CD4-positive, alpha-beta T cell (primary cell): ENCODE results near the gene ADTRP. TPM values are rescaled to one million over a fixed set of nuclear protein-coding genes. Genes with fewer than 3 reads are reported as not detected.
A peak's percentile ranks its signal among the peaks of the same experiment; 100 is the strongest.

Experiments used
- ATAC-seq: fragments of 200-7000 bp; cut with Tn5 transposase; one replicate; pipeline ENCODE4 v1.10.0; 2022; ENCODE audit warnings: mild to moderate bottlenecking; ENCODE audit not compliant: poor library complexity
- CTCF ChIA-PET: fragments of 350-600 bp; sonication (Branson Sonifier 250); formaldehyde crosslinking; loops from one replicate; lab custom pipeline; 2021; ENCODE audit warnings: antibody characterized with exemption, inconsistent platforms; lab: Charles Lee
- POLR2A ChIA-PET: fragments of 350-600 bp; sonication (Branson Sonifier 250); formaldehyde crosslinking; loops from one replicate; lab custom pipeline; 2021; ENCODE audit warnings: antibody characterized with exemption, inconsistent platforms; lab: Charles Lee
- DNase-seq, 14 experiments: peaks; one replicate each; pipeline ENCODE4 v3.0.0-alpha.2; 2013 to 2020; ENCODE audit warnings: mixed read lengths in 2 of 14
- H3K27ac ChIP-seq, 2 donors: one replicate each; pipeline versions ENCODE4 v1.5.1 to v1.7.0; 2013; ENCODE audit warnings: low read length in 2 of 2, low read depth in 1 of 2, mild to moderate bottlenecking in 1 of 2
- H3K27me3 ChIP-seq, 2 experiments: 1 replicate in 1 of 2; 2 replicates in 1 of 2; pipeline versions ENCODE4 v1.6.1 to v1.7.0; 2013; ENCODE audit warnings: low read length in 2 of 2, control low read depth in 1 of 2, mild to moderate bottlenecking in 1 of 2, moderate library complexity in 1 of 2; ENCODE audit not compliant: insufficient read depth in 2 of 2, control insufficient read depth in 1 of 2
- H3K36me3 ChIP-seq: one replicate; pipeline ENCODE4 v1.6.1; 2013; ENCODE audit warnings: low read length, control low read depth; ENCODE audit not compliant: insufficient read depth
- H3K4me1 ChIP-seq: one replicate; pipeline ENCODE4 v1.6.1; 2013; ENCODE audit warnings: low read length, control low read depth; ENCODE audit not compliant: insufficient read depth
- H3K4me3 ChIP-seq: one replicate; pipeline ENCODE4 v1.5.1; 2013; ENCODE audit warnings: mild to moderate bottlenecking, low read length, moderate library complexity
- H3K9me3 ChIP-seq, 2 experiments: 1 replicate in 1 of 2; 2 replicates in 1 of 2; pipeline versions ENCODE4 v1.6.1 to v1.7.0; 2013; ENCODE audit warnings: low read length in 2 of 2, mild to moderate bottlenecking in 2 of 2, control low read depth in 1 of 2, moderate library complexity in 1 of 2; ENCODE audit not compliant: control insufficient read depth in 1 of 2, insufficient read depth in 1 of 2
- H3K27ac Mint-ChIP-seq: one replicate; pipeline ENCODE4 v1.8.0; 2020; ENCODE audit warnings: mixed read lengths
- H3K27me3 Mint-ChIP-seq: one replicate; pipeline ENCODE4 v1.8.0; 2021; ENCODE audit warnings: mixed read lengths
- H3K36me3 Mint-ChIP-seq: one replicate; pipeline ENCODE4 v1.8.0; 2021; ENCODE audit warnings: low read depth, mixed read lengths
- H3K4me1 Mint-ChIP-seq: one replicate; pipeline ENCODE4 v1.8.0; 2021; ENCODE audit warnings: low read depth, mixed read lengths
- H3K4me3 Mint-ChIP-seq: one replicate; pipeline ENCODE4 v1.8.0; 2020; ENCODE audit warnings: mild to moderate bottlenecking, mixed read lengths
- H3K9me3 Mint-ChIP-seq: one replicate; pipeline ENCODE4 v1.8.0; 2020; ENCODE audit warnings: mixed read lengths
- CTCF ChIP-seq: fragments of 200-600 bp; IDR thresholded peaks from one replicate; pipeline ENCODE4 v1.8.0; 2022; ENCODE audit warnings: antibody characterized with exemption, mild to moderate bottlenecking
- intact Hi-C, 2 experiments: fragments of 100-400 bp; cut with DNase I in 1 of 2; cut with micrococcal nuclease in 1 of 2; formaldehyde crosslinking; loops; one replicate each; pipeline versions ENCODE4 v1.15.1 to v1.9.0; 2023 to 2025; cut with DNase I, micrococcal nuclease
- polyA plus RNA-seq, 2 donors: library from polyadenylated mRNA; unstranded; fragments of 120-200 nt; gene quantifications; one replicate each; pipeline ENCODE4 v1.2.1, GENCODE V29; 2013
- total RNA-seq, 174 experiments: library from RNA in 2 of 174; stranded (reverse) in 2 of 174; gene quantifications; one replicate each; pipeline ENCODE4 v1.2.3 and lab custom pipeline; 2021 to 2026

ADTRP gene
- total RNA-seq = 10 to 100 TPM; 14.3 to 15.2 TPM
- 25.5 TPM for polyA plus RNA-seq (2013, experiment 1 of 2)
- 37.5 TPM for polyA plus RNA-seq (2013, experiment 2 of 2)
- 8.1 to 304 (median 40.3) reads per million in 172 experiments for total RNA-seq (lab: John Stamatoyannopoulos, UW)

GRCh38 chr6:11778648-11779328 lies at the start of gene ADTRP:
ADTRP (minus strand) TSS chr6:11778803; CDS start chr6:11778759, 44 bp downstream.
- H3K27me3 Mint-ChIP-seq = no peaks in the 10 kb centered on the region
- H3K27ac ChIP-seq = no peak within 1 kb of the TSS
- no peak within 1 kb of the TSS for H3K4me3 Mint-ChIP-seq
- H3K4me1 ChIP-seq = no peaks in the 10 kb centered on the region
- intact Hi-C loops = loop anchor here in 1 of 2 experiments (5.0 kb wide), 1 partner anchor 66 kb away; no protein-coding TSS in a partner anchor
- DNase-seq (peak in 1 of 14 experiments; percentile 19), ATAC-seq (no peak)
- H3K27ac Mint-ChIP-seq = no peak within 1 kb of the TSS
- no peaks in the 10 kb centered on the region for H3K36me3 ChIP-seq
- POLR2A ChIA-PET = interaction anchor here (1.4 kb wide), 1 partner anchor 8 kb away, joined by 3 read pairs; no protein-coding TSS in a partner anchor
- no peaks in the 10 kb centered on the region for H3K9me3 Mint-ChIP-seq
- CTCF ChIA-PET = no interaction called here
- H3K4me3 ChIP-seq = no peak within 1 kb of the TSS
- no peaks in the 10 kb centered on the region for H3K27me3 ChIP-seq
- no peaks in the 10 kb centered on the region for H3K4me1 Mint-ChIP-seq
- no peaks in the 10 kb centered on the region for H3K9me3 ChIP-seq
- no peaks in the 10 kb centered on the region for H3K36me3 Mint-ChIP-seq
- no peak for TF ChIP-seq CTCF

- no peak for ATAC-seq
- H3K36me3 ChIP-seq = no peaks in the 10 kb centered on the region
- H3K9me3 Mint-ChIP-seq = no peaks in the 10 kb centered on the region
- no peak overlapping the region for H3K27ac ChIP-seq
- intact Hi-C loops = loop anchor here (5.0 to 10.0 kb wide), 3 partner anchors 181 to 406 kb away; no protein-coding TSS in a partner anchor
- H3K4me1 Mint-ChIP-seq = peaks cover 8% of the 10 kb centered on the region
- no peak for TF ChIP-seq CTCF
- H3K36me3 Mint-ChIP-seq = no peaks in the 10 kb centered on the region
- no peaks in the 10 kb centered on the region for H3K9me3 ChIP-seq
- H3K27me3 ChIP-seq = peaks cover 0 to 7% of the 10 kb centered on the region in 2 experiments
- no peaks in the 10 kb centered on the region for H3K27me3 Mint-ChIP-seq
- no peak overlapping the region for H3K4me3 Mint-ChIP-seq
- ChIA-PET POLR2A (no interaction called here), CTCF (no interaction called here)
- no peaks in the 10 kb centered on the region for H3K4me1 ChIP-seq
- no peak overlapping the region for H3K4me3 ChIP-seq
- no peak overlapping the region for H3K27ac Mint-ChIP-seq
- DNase-seq = no peak
Measured at GRCh38 chr6:11826779-11827178, 48.2 kb upstream of the ADTRP start.

- no peaks in the 10 kb centered on the region for H3K4me1 ChIP-seq
- Mint-ChIP-seq H3K9me3 (no peaks in the 10 kb centered on the region), H3K36me3 (no peaks in the 10 kb centered on the region), H3K4me3 (no peak overlapping the region), H3K27me3 (no peaks in the 10 kb centered on the region), H3K4me1 (peaks cover 8% of the 10 kb centered on the region), H3K27ac (no peak overlapping the region)
- H3K9me3 ChIP-seq = no peaks in the 10 kb centered on the region
- no peak for TF ChIP-seq CTCF
- CTCF ChIA-PET = no interaction called here
- ATAC-seq (peak; percentile 56), DNase-seq (peak in 2 of 14 experiments; percentile 57 to 67)
- H3K4me3 ChIP-seq = no peak overlapping the region
- POLR2A ChIA-PET = interaction anchor here (1.4 kb wide), 1 partner anchor 409 kb away, joined by 3 read pairs; no protein-coding TSS in a partner anchor
- intact Hi-C loops = loop anchor here (5.0 to 10.0 kb wide), 3 partner anchors 182 to 407 kb away; no protein-coding TSS in a partner anchor
- H3K27ac ChIP-seq = no peak overlapping the region
- H3K27me3 ChIP-seq = no peaks in the 10 kb centered on the region
- H3K36me3 ChIP-seq = no peaks in the 10 kb centered on the region
Measured at GRCh38 chr6:11824986-11825385, 46.4 kb upstream of the ADTRP start.
